ENCODE measurements around the gene PSMA7.
"Not testable (repeated sequence)": the region's sequence is repeated elsewhere in the genome, so short reads cannot be mapped to it uniquely, and the experiment has no call there.

The PSMA7 gene

DNA sequence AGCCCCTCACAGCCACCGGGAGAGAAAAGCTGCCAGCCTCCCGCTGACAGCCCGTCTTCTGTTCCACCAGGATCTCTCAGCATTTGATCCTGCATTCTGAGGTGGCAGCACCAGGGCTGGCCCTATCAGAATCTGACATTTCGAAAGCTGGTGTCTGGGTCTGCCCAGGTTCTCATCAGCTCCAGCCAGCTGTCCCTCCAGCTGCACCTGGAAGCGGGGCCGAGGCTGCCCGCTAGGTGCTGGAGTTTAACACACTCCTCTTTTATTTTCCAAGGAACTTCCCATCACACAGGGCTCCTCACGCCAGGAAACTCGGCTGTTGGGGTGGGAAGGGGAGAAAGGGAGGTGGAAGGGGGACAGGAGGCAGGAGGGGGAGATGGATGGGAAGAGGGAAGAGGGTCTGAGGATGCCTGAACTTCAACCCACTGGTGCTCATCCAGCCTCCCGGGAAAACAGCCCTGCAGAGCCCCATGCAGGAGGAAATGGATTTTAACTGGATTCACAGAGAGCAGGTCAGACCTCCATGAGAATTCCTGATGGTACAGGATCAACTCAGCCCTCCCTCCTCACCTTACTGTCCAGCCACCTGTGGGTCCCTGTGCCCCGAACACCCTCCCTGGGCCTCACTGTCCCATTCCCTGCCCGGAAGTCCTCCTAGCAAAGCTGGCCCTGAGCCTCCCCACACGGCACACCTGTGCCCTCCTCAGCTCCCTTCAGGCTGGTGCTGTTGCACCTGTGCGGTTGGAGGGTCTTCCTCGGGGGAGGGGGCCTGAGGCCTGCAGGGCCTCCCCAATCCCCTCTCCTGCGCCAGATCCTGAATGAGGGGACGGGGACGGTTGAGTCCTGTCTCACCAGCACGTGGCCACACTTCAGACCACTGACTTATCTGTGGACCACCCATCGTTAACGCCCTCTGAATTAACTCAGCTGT, 24.8 kb downstream of the PSMA7 start:
- no peak for DNase-seq

GRCh38 chr20:62117658-62118057, 25.5 kb downstream of the PSMA7 start:
- DNase-seq = peak; percentile 45 to 55

DNA sequence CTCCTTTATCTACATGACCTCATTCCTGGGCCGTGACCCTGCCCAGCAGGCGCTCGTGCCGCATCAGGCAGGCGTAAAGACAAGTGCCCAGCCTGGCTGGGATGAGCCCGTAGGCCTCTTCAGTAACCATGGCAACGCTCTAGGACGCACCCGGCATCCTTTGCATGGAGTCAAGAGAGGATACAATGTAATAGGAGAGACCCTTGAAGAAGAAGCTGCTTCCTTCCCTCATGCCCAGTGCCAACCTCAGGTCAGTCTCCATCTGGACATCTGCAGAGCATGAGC, 25.9 kb downstream of the PSMA7 start:
- DNase-seq = no peak

- no peak for DNase-seq
Observed at GRCh38 chr20:62116558-62117361, 26.4 kb downstream of the PSMA7 start.

GRCh38 chr20:62115800-62116407, 27.3 kb downstream of the PSMA7 start:
- not testable (repeated sequence) for DNase-seq

DNA sequence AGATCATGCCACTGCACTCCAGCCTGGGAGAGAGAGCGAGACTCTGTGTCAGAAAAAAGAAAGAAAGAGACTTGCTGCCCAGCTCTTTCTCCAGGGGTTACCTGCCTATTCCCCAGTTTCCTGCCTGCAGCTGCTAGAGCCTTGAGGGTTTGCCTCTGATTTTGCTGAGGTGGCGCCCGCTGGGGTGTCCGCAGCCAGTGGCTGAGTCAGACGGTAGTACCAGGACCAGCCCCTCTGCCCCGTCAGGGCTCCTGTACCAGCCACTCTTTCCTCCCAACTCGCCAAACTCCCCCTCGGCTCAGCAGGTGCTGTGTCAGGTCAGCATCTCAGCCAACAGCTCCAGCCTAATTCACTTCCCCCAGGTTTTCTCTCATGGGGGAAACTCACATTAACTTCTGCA, 28.3 kb downstream of the PSMA7 start:
- no peak for DNase-seq

GRCh38 chr20:62112368-62112767, 30.8 kb downstream of the PSMA7 start:
- no peak for DNase-seq

DNA sequence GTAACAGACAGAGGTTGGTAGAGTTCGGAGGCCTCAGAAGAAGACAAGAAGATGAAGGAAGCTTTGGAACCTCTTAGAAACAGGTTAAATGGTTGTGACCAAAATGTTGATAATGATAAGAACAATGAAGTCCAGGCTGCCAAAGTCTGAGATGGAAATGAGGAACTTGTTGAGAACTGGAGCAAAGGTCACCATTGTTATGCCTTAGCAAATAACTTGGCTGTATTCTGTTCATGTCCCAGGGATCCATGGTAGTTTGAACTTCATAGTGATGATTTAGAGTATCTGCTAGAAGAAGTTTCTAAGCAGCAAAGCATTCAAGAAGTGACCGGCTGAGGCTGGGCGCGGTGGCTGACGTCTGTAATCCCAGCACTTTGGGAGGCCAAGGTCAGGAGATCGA, 32.0 kb downstream of the PSMA7 start:
- DNase-seq = no peak

DNA sequence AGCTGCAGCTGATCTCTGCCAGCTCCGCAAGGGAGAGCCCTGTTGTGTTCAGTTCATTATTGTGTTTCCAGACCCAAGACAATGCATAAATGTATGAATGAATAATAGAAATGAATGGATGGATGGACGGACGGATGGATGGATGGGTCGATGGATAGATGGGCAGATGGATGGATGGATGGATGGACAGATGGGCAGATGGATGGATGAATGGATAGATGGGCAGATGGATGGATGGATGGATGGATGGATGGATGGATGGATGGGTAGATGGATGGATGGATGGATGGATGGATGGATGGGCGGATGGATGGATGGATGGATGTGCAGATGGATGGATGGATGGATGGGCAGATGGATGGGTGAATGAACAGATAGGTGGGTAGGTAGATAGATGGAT, 37.6 kb downstream of the PSMA7 start:
- no peak for DNase-seq

DNA sequence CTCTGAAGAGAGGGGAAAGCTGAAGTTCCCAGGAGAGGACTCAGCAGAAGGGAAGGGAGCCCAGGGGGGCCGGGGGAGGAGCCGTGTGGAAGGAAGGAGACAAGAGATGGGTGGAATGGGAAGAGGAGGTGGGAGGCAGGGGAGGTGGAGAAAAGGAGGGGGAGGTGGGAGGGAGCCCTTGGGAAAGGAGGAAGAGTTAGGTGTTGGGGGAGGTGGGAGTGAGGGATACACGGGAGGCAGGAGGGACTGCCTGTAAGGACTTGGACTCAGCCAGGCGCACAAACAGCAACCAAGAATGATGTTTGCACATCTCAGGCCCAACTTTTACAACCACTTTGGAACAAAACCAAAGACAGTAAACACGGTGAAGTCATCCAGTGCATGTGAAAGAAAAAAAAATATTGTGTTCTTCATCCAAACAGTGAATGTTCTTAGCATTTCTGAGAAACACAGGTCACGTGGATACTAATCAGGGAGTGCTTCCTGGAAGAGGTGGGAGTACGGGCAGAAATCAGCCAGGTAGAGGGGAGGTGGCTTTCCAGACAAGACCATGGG, 38.3 kb downstream of the PSMA7 start:
- no peak for DNase-seq

GRCh38 chr20:62104234-62104789, 38.9 kb downstream of the PSMA7 start:
- DNase-seq = no peak

- DNase-seq = no peak
Observed at GRCh38 chr20:62103508-62104233, 39.5 kb downstream of the PSMA7 start.

DNA sequence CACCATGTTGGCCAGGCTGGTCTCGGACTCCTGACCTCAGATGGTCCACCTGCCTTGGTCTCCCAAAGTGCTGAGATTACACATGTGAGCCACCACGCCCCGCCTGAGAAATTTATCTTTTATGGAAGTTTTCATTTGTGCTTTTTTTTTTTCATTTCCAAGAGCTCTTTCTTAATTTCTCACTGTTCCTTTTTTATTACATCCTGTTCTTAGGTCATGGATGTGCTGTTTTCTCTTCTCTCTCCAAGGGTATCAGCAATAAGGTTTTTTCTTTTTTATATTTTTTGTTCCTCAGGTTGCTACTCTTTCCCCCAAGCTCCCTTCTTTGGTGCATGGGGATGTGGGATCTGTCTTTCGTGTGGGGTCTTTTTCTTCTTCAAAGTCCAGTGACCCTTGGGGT, 42.1 kb downstream of the PSMA7 start:
- no peak for DNase-seq

- DNase-seq = no peak
Observed at GRCh38 chr20:62097881-62098407, 45.2 kb downstream of the PSMA7 start.

DNA sequence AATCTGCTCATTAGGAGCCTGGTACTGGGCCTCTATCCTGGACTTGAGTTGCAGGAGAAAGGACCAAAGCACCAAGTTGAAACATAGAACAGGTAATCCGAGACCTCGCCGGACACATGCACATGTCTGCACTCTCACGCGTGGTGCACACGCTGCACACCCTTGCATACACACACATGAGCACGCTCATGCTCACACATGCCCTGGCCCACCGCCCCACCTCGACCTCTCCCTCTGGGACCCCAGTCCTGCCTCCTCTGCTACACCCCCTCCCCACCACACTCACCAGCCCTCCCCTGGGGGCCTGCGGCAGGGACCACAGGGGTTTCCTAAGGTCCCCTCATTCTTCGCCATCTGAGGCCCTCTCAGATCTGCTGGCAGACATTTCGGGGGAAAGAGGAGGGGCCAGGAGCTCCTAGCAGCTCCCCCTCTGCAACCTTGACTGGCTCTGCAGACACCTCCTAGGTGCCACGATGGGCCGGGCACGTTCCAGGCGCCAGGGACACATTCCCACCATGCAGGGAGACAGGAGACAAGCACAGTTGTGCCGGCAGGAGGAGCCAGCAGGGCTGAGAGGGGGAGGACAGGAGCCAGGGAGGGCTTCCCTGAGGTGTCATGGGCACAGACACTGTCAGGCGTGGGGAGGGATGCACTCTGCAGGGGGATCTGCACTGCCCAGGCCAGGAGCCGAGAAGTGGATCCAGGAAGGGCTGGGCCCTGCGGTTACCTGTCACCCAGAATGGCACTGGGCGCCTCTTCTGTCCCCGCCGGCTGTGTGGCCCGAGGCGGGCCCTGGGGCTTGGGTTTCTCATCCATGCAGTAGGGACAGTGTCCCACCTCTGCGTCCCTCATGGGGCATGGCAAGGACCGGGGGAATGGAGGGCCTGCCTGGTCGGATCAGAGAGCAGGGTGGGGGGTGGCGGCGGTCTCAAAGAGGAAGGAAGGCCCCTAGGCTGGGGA, 46.5 kb downstream of the PSMA7 start:
- DNase-seq = no peak

GRCh38 chr20:62089393-62089792, 53.8 kb downstream of the PSMA7 start:
- DNase-seq = no peak

DNA sequence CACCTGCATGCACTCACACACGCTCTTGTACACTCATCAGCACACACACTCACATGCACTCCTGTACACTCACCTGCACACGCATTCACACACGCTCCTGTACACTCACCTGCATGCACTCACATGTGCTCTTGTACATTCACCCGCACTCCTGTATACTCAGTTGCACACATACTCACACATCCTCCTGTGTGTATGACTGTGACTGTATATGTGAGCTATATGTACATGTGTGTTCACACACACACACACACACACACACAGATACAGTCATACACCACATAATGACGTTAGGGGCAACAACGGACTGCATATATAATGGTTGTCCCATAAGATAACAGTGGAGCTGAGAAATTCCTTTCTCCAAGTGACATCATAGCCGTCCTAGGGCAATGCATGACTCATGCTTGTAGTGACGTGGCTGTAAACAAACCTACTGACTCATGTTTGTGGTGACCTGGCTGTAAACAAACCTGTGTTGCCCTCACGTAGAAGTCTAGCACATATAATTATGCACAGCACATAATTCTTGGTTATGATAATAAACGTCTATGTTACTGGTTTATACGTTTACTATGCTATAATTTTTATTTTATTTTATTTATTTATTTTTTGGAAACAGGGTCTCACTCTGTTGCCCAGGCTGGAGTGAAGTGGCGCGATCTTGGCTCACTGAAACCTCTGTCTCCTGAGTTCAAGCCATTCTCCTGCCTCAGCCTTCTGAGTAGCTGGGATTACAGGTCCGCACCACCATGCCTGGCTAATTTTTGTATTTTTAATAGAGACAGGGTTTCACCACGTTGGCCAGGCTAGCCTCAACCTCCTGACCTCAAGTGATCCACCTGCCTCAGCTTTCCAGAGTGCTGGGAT, 54.7 kb downstream of the PSMA7 start:
- no peak for DNase-seq

GRCh38 chr20:62087632-62088031, 55.6 kb downstream of the PSMA7 start:
- DNase-seq = no peak

DNA sequence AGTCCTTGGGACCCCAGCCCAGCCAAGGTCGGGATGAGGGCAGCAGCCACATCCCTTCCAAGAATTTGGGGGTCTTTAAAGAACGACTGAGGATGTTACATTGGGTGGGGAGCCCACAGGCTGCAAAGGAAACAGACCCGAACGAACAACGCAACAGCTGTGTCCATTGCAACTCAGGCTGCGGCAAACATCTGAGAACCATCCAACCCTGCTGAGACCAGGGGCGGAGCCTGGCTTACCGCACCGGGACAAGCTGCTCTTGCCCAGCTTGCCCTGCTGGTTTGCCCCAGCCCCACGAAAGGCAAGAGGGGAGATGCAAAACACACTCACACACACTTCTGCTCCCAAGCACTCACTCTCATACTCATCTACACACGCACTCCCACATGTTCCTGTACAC, 56.0 kb downstream of the PSMA7 start:
- no peak for DNase-seq

Data from activated CD4-positive, alpha-beta T cell treated with anti-CD3 and anti-CD28 coated beads, Interleukin-2, amount 50 U/mL, for 48 hours (primary cell).